H54 (cell line): ENCODE measurements around the gene CTNNBL1.
"Not testable (repeated sequence)": the region's sequence is repeated elsewhere in the genome, so short reads cannot be mapped to it uniquely, and the experiment has no call there.

Source experiments
- DNase-seq: peaks from one replicate; pipeline ENCODE4 v3.0.0; 2011; ENCODE audit warnings: low spot score, mixed read lengths; ENCODE audit not compliant: insufficient read length
- FAIRE-seq: peaks from 3 replicates; lab custom pipeline; 2011; peaks lifted over from hg19 to GRCh38; lab: Jason Lieb, UNC
- POLR2A ChIP-seq: IDR thresholded peaks from 2 replicates; pipeline ENCODE4 v1.6.1; 2011; ENCODE audit warnings: low read depth, mild to moderate bottlenecking, low read length

CTNNBL1 gene

GRCh38 chr20:37706298-37706697, 12.5 kb downstream of the CTNNBL1 start:
- FAIRE-seq, result no peak

GRCh38 chr20:37711001-37711400, 17.2 kb downstream of the CTNNBL1 start:
- no peak for FAIRE-seq
- no peak for TF ChIP-seq POLR2A
- DNase-seq, result no peak

More at GRCh38 chr20:37706298-37706697, 12.5 kb downstream of the CTNNBL1 start:
- TF ChIP-seq POLR2A, result no peak
- DNase-seq, result no peak

DNA sequence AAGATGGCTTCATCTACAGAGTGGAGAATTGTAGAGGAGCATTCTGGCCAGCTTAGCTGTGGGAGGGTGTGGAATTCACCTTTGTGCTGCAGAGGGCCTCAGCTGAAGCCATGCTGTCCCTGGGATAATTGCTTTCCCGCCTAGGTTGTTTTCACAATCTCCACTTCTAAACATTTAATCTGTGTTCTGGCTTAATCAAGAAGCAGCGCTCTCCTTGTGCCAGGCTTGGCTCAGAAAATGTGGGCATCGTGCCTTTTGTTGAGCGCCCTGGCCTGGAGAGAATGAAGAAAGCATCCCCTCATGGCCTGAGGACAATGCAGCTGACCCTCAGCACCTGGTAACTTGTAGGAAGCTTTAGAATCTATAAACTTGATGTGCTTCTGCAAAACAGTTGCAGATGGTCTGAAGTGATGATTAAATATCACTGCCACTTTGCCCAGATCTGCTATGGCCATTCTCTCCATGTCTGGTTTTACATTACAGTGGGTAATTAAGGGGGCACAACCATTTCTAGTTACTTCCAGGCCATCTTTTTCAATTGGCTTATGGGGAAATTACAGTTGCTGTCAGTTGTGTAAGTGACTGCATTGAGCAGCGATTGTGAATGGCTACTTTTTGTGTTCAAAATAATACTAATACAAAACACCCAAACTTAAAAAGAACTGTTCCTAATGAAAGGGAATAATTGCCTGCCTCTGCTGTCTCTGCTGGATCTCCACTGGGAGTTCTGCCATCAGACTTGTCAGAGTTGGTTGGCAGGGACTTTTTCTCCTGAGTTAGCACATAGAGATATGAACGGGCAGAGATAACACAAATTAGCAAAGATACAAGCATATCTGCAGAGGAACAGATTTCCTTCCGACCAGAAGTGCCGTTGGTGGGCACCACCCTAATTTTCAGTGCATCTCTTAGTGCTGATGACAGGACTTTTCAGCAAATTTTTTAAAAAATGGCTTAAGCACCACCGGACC, 18.4 kb downstream of the CTNNBL1 start:
- DNase-seq (no peak), FAIRE-seq (no peak)

DNA sequence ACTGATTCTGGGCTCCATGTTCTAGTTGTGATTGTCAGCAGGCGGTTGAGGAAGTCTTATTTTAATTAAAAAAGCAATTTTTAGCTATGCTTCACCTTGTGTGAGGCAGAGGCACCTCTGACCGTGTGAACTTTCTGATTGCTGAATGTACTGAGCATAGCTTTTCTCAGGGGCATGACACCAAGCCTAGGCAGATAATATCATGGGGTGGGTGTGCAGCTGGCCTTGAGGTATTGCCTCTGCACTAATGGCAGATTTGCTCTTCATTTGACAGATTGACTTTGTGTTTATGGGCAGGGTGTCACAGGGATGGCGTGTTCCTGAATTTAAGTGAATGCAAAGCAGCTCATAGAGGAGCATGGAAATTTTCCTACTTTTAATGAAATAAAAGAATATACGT, 19.6 kb downstream of the CTNNBL1 start:
- TF ChIP-seq POLR2A, result no peak
- no peak for FAIRE-seq
- no peak for DNase-seq

More for the DNA sequence above, 18.4 kb downstream of the CTNNBL1 start:
- no peak for TF ChIP-seq POLR2A

DNA sequence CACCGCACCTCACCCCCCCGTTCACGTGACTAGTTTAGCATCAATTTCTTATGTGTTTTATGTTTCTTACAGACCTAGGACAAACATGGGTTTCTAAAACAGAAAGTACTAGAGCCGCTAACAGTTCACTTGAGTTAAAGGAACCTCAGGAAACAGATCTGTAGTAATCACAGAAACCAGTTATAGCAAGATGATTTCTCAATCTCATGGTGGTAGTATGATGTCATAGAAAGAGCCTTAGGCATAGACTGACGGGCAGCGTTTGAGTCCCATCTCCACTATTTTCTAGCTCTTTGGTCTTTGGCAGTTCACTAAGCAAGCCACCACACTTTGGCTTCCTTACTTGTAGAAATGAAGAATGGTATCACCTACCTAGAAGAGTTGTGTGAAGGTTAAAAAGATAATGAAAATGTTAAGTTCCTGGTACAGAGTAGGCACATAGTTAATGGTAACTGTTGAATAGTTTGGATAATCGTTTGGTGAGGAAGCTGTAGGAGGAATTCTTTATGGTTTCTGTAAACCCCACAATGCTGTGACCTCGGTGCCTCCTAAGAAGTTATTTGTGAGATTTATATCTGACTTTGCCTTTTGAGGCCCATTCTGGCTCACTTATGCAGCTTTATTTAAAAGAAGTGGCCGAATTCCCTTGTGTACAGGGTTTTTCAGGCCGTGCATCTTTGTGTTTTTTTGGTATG, 21.3 kb downstream of the CTNNBL1 start:
- no peak for TF ChIP-seq POLR2A
- DNase-seq (no peak), FAIRE-seq (no peak)

DNA sequence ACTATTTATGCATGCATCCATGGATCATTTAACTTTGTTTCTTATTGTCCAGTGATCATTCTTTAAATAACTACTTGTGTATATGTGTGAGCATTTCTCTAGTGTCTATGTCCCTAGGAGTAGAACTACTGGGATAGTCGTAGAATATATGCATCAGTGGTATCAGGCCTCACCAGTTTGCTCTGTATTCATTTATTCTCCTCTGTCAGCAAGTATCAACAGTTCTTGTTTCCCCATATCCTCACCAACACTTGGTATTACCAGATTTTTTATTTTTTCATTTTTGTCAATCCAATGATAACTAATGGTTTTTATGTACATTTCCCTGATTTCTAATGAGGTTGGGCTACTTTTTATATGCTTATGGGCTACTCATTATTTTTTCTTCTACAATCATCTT, 27.9 kb downstream of the CTNNBL1 start:
- no peak for TF ChIP-seq POLR2A
- FAIRE-seq, result no peak
- DNase-seq, result no peak

- FAIRE-seq, DNase-seq: not testable (repeated sequence)
These were observed 28.5 kb downstream of the CTNNBL1 start for GRCh38 chr20:37722312-37722711.

GRCh38 chr20:37723668-37724067, 29.8 kb downstream of the CTNNBL1 start:
- FAIRE-seq (no peak), DNase-seq (no peak)
- TF ChIP-seq POLR2A, result no peak

GRCh38 chr20:37725165-37725564, 31.3 kb downstream of the CTNNBL1 start:
- DNase-seq (no peak), FAIRE-seq (no peak)
- TF ChIP-seq POLR2A, result no peak

- FAIRE-seq (no peak), DNase-seq (no peak)
- TF ChIP-seq POLR2A, result no peak
These were observed 32.0 kb downstream of the CTNNBL1 start for GRCh38 chr20:37725855-37726254.

- FAIRE-seq (no peak), DNase-seq (no peak)
- no peak for TF ChIP-seq POLR2A
These were observed 32.5 kb downstream of the CTNNBL1 start for GRCh38 chr20:37726321-37726720.

- FAIRE-seq (no peak), DNase-seq (no peak)
- no peak for TF ChIP-seq POLR2A
These were observed 33.4 kb downstream of the CTNNBL1 start for GRCh38 chr20:37726971-37727956.

DNA sequence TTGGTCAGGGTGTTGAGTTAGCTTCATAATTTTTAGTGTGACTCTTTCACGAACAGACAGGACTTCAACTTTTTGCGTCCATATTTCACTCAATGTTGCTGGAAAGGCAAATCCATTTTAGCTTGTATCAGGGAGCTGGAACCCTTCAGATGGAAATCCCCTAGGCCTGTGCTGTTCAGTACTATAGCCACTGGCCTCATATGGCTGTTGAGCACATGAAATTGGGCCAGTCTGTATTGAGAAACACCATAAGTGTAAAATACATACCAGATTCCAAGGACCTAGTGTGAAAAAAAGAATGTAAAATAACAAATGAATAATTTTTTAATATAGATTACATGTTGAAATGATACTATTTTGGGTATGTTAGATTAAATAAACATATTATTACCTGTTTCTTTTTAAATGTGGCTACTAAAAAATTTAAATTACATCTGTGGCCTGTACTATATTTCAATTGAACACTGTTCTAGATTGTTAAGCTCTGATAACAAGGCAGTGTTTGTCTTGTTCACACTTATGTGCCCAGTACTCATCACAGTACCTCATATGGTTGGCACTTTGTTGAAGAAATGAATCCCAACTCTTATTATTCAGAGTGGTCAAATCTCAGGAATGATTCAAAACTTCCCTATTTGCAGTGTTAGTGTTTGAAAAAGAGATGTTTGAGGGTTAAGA, 34.3 kb downstream of the CTNNBL1 start:
- TF ChIP-seq POLR2A, result no peak
- no peak for DNase-seq
- FAIRE-seq, result no peak

DNA sequence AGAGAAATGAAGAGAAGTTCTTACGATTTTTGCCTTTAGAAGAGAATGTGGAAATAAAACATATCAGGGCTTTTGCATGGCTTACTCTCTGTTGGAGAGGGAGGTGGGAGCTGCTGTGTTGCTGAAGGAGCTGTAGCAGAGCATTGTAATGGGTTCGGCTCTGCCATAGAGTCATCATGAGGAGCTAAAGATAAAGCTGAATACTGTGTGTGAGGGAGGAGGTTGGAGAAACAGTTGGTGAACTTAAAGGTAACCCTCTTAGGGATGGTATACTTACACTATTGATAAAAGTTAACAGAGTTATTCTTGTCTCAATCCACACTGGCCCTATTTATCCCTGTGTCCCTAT, 34.8 kb downstream of the CTNNBL1 start:
- no peak for TF ChIP-seq POLR2A
- FAIRE-seq (no peak), DNase-seq (no peak)
